Effector memory CD4-positive, alpha-beta T cell (primary cell): Measurements from ENCODE around the gene GPR37.

Source experiments
- DNase-seq, 3 donors: peaks; one replicate each; pipeline ENCODE4 v3.0.0-alpha.2; 2020
- H3K27ac ChIP-seq: 2 replicates; pipeline ENCODE4 v1.7.0; 2013; ENCODE audit warnings: mild to moderate bottlenecking, low read length, moderate library complexity; ENCODE audit not compliant: insufficient read depth, poor library complexity, severe bottlenecking
- H3K27me3 ChIP-seq: replicated peaks from 2 replicates; pipeline ENCODE4 v1.7.0; 2013; ENCODE audit warnings: mild to moderate bottlenecking, low read length; ENCODE audit not compliant: insufficient read depth, control insufficient read depth, poor library complexity, severe bottlenecking
- H3K36me3 ChIP-seq: 2 replicates; pipeline ENCODE4 v1.7.0; 2013; ENCODE audit warnings: mild to moderate bottlenecking, low read length, moderate library complexity; ENCODE audit not compliant: control insufficient read depth, insufficient read depth
- H3K4me1 ChIP-seq: 2 replicates; pipeline ENCODE4 v1.7.0; 2013; ENCODE audit warnings: low read length, mild to moderate bottlenecking; ENCODE audit not compliant: control insufficient read depth, insufficient read depth, poor library complexity, severe bottlenecking
- H3K4me3 ChIP-seq: 2 replicates; pipeline ENCODE4 v1.7.0; 2013; ENCODE audit warnings: low read length, low read depth, mild to moderate bottlenecking; ENCODE audit not compliant: insufficient read depth, poor library complexity, severe bottlenecking
- H3K9me3 ChIP-seq: 2 replicates; pipeline ENCODE4 v1.7.0; 2013; ENCODE audit warnings: mild to moderate bottlenecking, low read length, moderate library complexity; ENCODE audit not compliant: control insufficient read depth

The GPR37 gene

GRCh38 chr7:124796771-124797170 is 31.2 kb upstream of the GPR37 start:
- Histone ChIP-seq H3K27me3 (no peaks in the 10 kb centered on the region), H3K4me3 (no peak overlapping the region), H3K27ac (no peak overlapping the region), H3K4me1 (no peaks in the 10 kb centered on the region), H3K36me3 (no peaks in the 10 kb centered on the region), H3K9me3 (no peaks in the 10 kb centered on the region)
- DNase-seq: no peak

- no peaks in the 10 kb centered on the region for H3K36me3 ChIP-seq
- DNase-seq: no peak
- H3K27me3 ChIP-seq: no peaks in the 10 kb centered on the region
- no peak overlapping the region for H3K27ac ChIP-seq
- no peaks in the 10 kb centered on the region for H3K4me1 ChIP-seq
- no peak overlapping the region for H3K4me3 ChIP-seq
- no peaks in the 10 kb centered on the region for H3K9me3 ChIP-seq
Measured at GRCh38 chr7:124792696-124793095, 27.1 kb upstream of the GPR37 start.

GRCh38 chr7:124792002-124792401 is 26.4 kb upstream of the GPR37 start:
- Histone ChIP-seq H3K27me3 (no peaks in the 10 kb centered on the region), H3K27ac (no peak overlapping the region), H3K36me3 (no peaks in the 10 kb centered on the region), H3K4me3 (no peak overlapping the region), H3K4me1 (no peaks in the 10 kb centered on the region), H3K9me3 (no peaks in the 10 kb centered on the region)
- no peak for DNase-seq

DNA sequence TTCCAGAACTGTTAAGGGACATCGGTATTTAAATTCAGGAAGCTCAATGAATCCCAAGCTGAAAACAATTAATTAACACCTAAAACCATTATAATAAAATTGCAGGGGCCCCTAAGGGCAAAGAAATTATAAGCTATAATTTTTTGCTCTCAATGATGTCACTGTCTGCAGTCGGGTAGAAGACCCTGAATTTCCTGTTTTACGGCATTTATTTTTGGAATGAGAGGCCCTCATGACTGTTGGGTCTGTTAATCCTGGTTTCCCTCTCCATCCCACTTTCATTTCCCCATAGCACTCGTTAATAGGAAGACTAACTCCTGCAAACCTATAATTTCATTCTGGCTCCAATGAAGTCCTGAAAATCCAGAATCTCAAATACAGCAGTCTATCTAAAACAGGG is 25.8 kb upstream of the GPR37 start:
- Histone ChIP-seq H3K27ac (no peak overlapping the region), H3K27me3 (no peaks in the 10 kb centered on the region), H3K4me1 (no peaks in the 10 kb centered on the region), H3K36me3 (no peaks in the 10 kb centered on the region), H3K4me3 (no peak overlapping the region), H3K9me3 (no peaks in the 10 kb centered on the region)
- no peak for DNase-seq

DNA sequence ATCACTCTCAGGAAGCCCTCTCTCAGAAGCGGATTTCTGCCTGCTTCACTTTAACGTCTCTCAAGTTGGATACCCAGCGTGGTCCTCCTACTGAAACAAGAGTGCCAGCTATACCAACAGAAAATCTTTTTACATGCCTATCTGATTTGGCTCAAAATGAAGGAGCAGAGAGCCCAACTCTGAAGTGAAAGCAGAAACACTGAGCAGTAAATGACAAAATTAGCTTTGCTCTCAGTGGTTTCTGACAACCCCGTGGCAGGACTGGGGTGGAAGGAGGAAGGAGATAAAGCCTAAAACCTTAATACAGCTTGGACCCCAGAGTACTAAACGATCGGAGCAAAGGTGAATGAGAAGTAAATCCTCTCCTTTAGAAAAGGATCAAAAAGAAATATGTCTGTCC is 25.1 kb upstream of the GPR37 start:
- Histone ChIP-seq H3K4me1 (no peaks in the 10 kb centered on the region), H3K36me3 (no peaks in the 10 kb centered on the region), H3K9me3 (no peaks in the 10 kb centered on the region), H3K27me3 (no peaks in the 10 kb centered on the region), H3K27ac (no peak overlapping the region), H3K4me3 (no peak overlapping the region)
- DNase-seq: no peak

- Histone ChIP-seq H3K4me3 (no peak overlapping the region), H3K27me3 (no peaks in the 10 kb centered on the region), H3K4me1 (no peaks in the 10 kb centered on the region), H3K36me3 (no peaks in the 10 kb centered on the region), H3K9me3 (no peaks in the 10 kb centered on the region), H3K27ac (no peak overlapping the region)
- DNase-seq: no peak
Measured at GRCh38 chr7:124785994-124786393, 20.4 kb upstream of the GPR37 start.

GRCh38 chr7:124784879-124785818 is 19.6 kb upstream of the GPR37 start:
- no peaks in the 10 kb centered on the region for H3K9me3 ChIP-seq
- H3K36me3 ChIP-seq: no peaks in the 10 kb centered on the region
- DNase-seq: no peak
- no peak overlapping the region for H3K4me3 ChIP-seq
- H3K4me1 ChIP-seq: no peaks in the 10 kb centered on the region
- no peaks in the 10 kb centered on the region for H3K27me3 ChIP-seq
- H3K27ac ChIP-seq: no peak overlapping the region

GRCh38 chr7:124783271-124783670 is 17.7 kb upstream of the GPR37 start:
- no peaks in the 10 kb centered on the region for H3K36me3 ChIP-seq
- no peaks in the 10 kb centered on the region for H3K27me3 ChIP-seq
- DNase-seq: no peak
- no peaks in the 10 kb centered on the region for H3K4me1 ChIP-seq
- H3K4me3 ChIP-seq: no peak overlapping the region
- H3K9me3 ChIP-seq: no peaks in the 10 kb centered on the region
- no peak overlapping the region for H3K27ac ChIP-seq

GRCh38 chr7:124781907-124782734 is 16.5 kb upstream of the GPR37 start:
- Histone ChIP-seq H3K4me3 (no peak overlapping the region), H3K9me3 (no peaks in the 10 kb centered on the region), H3K27ac (no peak overlapping the region), H3K36me3 (no peaks in the 10 kb centered on the region), H3K27me3 (no peaks in the 10 kb centered on the region), H3K4me1 (no peaks in the 10 kb centered on the region)
- DNase-seq: no peak

DNA sequence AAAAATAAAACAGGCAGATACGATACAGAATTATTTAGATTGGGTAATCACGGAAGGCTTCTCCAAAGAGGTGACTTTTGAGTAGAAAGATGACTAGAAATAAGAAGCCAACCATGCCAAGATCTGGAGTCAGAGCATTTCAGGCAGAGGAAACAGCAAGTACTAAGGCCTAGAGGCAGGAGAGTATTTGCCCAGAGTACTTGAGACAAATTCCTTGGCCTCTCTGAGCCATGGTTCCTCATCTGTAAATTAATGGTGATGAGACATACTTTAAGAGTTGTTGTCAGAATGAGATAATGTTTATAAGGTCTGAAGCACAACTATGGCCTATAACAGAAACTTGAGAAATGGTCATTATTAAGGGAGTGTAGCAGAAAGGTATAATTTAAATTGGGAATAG is 15.8 kb upstream of the GPR37 start:
- Histone ChIP-seq H3K36me3 (no peaks in the 10 kb centered on the region), H3K4me3 (no peak overlapping the region), H3K9me3 (no peaks in the 10 kb centered on the region), H3K27me3 (no peaks in the 10 kb centered on the region), H3K4me1 (no peaks in the 10 kb centered on the region), H3K27ac (no peak overlapping the region)
- DNase-seq: no peak
